Neural progenitor cell (in vitro differentiated cells): ENCODE measurements around the gene C1QB.

Source experiments
- CTCF ChIP-seq: fragments of 200-600 bp; sonication (generic); IDR thresholded peaks from 2 replicates; pipeline ENCODE4 v1.5.1; 2017; ENCODE audit warnings: antibody characterized with exemption, mild to moderate bottlenecking
- EZH2 ChIP-seq: fragments of 200-600 bp; sonication (generic); IDR thresholded peaks from 2 replicates; pipeline ENCODE4 v1.6.1; 2017; ENCODE audit warnings: antibody characterized with exemption, mild to moderate bottlenecking, moderate library complexity
- EZH2phosphoT487 ChIP-seq: fragments of 200-600 bp; sonication (generic); IDR thresholded peaks from 2 replicates; pipeline ENCODE4 v1.6.1; 2017; ENCODE audit warnings: antibody characterized with exemption

GRCh38 chr1:22658385-22659163 is 5.5 kb downstream of the C1QB start:
- TF ChIP-seq EZH2phosphoT487 (no peak), CTCF (peak; percentile 33), EZH2 (no peak)
